ENCODE data around the gene SNX1. TPM values are rescaled to one million over a fixed set of nuclear protein-coding genes. Genes with fewer than 3 reads are reported as not detected.
"Not testable (repeated sequence)": the region's sequence is repeated elsewhere in the genome, so short reads cannot be mapped to it uniquely, and the experiment has no call there.

The SNX1 gene
- polyA plus RNA-seq, 1 donor from 2014 or later, result 59.6 TPM

- peak within 1 kb of the TSS; percentile 88 to 100 (median 98) for H3K4me3 Mint-ChIP-seq
- peaks cover 4% of the 10 kb centered on the region for H3K36me3 Mint-ChIP-seq
- H3K4me1 Mint-ChIP-seq, result peaks cover 61 to 62% (median 62%) of the 10 kb centered on the region in 3 donors
- no peaks in the 10 kb centered on the region for H3K27me3 Mint-ChIP-seq
- H3K27ac Mint-ChIP-seq, result peak within 1 kb of the TSS; percentile 88 to 98 (median 98)
- H3K9me3 Mint-ChIP-seq, result no peaks in the 10 kb centered on the region
These were observed 2.0 kb upstream of the SNX1 start, which contains the start of gene CIAO2A for GRCh38 chr15:64093627-64094417. TSS of gene CIAO2A (minus strand) at chr15:64093838. CDS start at chr15:64093768, 70 bp downstream.

GRCh38 chr15:64095431-64095794, 369 bp upstream of the SNX1 start:
- no peaks in the 10 kb centered on the region for H3K9me3 Mint-ChIP-seq
- H3K27ac Mint-ChIP-seq, result peak overlapping the region; percentile 88 to 99 (median 99)
- H3K4me1 Mint-ChIP-seq, result peaks cover 54 to 67% (median 56%) of the 10 kb centered on the region in 3 donors
- H3K4me3 Mint-ChIP-seq, result peak overlapping the region; percentile 88 to 100 (median 98)
- no peaks in the 10 kb centered on the region for H3K27me3 Mint-ChIP-seq
- H3K36me3 Mint-ChIP-seq, result peaks cover 4% of the 10 kb centered on the region

- Mint-ChIP-seq H3K4me1 (peaks cover 55 to 72% (median 61%) of the 10 kb centered on the region in 3 donors), H3K4me3 (peak overlapping the region; percentile 88 to 100 (median 98)), H3K36me3 (no peaks in the 10 kb centered on the region), H3K9me3 (no peaks in the 10 kb centered on the region), H3K27me3 (no peaks in the 10 kb centered on the region), H3K27ac (peak overlapping the region; percentile 88 to 99 (median 99))
These were observed 1.0 kb downstream of the SNX1 start for GRCh38 chr15:64096668-64097384.

- no peaks in the 10 kb centered on the region for H3K36me3 Mint-ChIP-seq
- H3K27me3 Mint-ChIP-seq, result no peaks in the 10 kb centered on the region
- H3K4me3 Mint-ChIP-seq, result peak overlapping the region in 1 of 4 donors; percentile 71
- peaks cover 46 to 59% (median 56%) of the 10 kb centered on the region in 3 donors for H3K4me1 Mint-ChIP-seq
- H3K9me3 Mint-ChIP-seq, result no peaks in the 10 kb centered on the region
- H3K27ac Mint-ChIP-seq, result peak overlapping the region; percentile 46 to 72 (median 64)
These were observed 3.6 kb downstream of the SNX1 start for GRCh38 chr15:64099379-64099778.

- Mint-ChIP-seq H3K36me3 (no peaks in the 10 kb centered on the region), H3K4me1 (peaks cover 37 to 52% (median 50%) of the 10 kb centered on the region in 3 donors), H3K9me3 (no peaks in the 10 kb centered on the region), H3K4me3 (peak overlapping the region in 2 of 4 donors; percentile 9 to 50), H3K27ac (peak overlapping the region in 2 of 3 donors; percentile 27 to 68), H3K27me3 (no peaks in the 10 kb centered on the region)
These were observed 5.2 kb downstream of the SNX1 start for GRCh38 chr15:64100958-64101357.

- Mint-ChIP-seq H3K27ac (peak overlapping the region in 1 of 3 donors; percentile 20), H3K4me3 (peak overlapping the region in 2 of 4 donors; percentile 22 to 35), H3K4me1 (peaks cover 38 to 52% (median 48%) of the 10 kb centered on the region in 3 donors), H3K27me3 (no peaks in the 10 kb centered on the region), H3K9me3 (no peaks in the 10 kb centered on the region), H3K36me3 (no peaks in the 10 kb centered on the region)
These were observed 6.7 kb downstream of the SNX1 start for GRCh38 chr15:64102497-64102896.

GRCh38 chr15:64105113-64105704, 9.4 kb downstream of the SNX1 start:
- Mint-ChIP-seq H3K27me3 (no peaks in the 10 kb centered on the region), H3K36me3 (no peaks in the 10 kb centered on the region), H3K9me3 (no peaks in the 10 kb centered on the region), H3K4me3 (no peak overlapping the region), H3K27ac (no peak overlapping the region), H3K4me1 (peaks cover 31 to 43% (median 36%) of the 10 kb centered on the region in 3 donors)

- Mint-ChIP-seq H3K9me3 (no peaks in the 10 kb centered on the region), H3K27me3 (no peaks in the 10 kb centered on the region), H3K36me3 (no peaks in the 10 kb centered on the region), H3K4me1 (peaks cover 33 to 49% (median 45%) of the 10 kb centered on the region in 3 donors), H3K4me3 (peak overlapping the region in 1 of 4 donors; percentile 9), H3K27ac (no peak overlapping the region)
These were observed 11.6 kb downstream of the SNX1 start for GRCh38 chr15:64107337-64107736.

GRCh38 chr15:64110108-64110701, 14.4 kb downstream of the SNX1 start:
- H3K36me3 Mint-ChIP-seq, H3K9me3 Mint-ChIP-seq, H3K27me3 Mint-ChIP-seq: not testable (repeated sequence)
- Mint-ChIP-seq H3K4me1 (peaks cover 41 to 44% (median 44%) of the 10 kb centered on the region in 3 donors), H3K27ac (peak overlapping the region; percentile 62 to 84 (median 64)), H3K4me3 (peak overlapping the region in 1 of 4 donors; percentile 39)

GRCh38 chr15:64110950-64111678, 15.3 kb downstream of the SNX1 start:
- peak overlapping the region; percentile 62 to 84 (median 64) for H3K27ac Mint-ChIP-seq

GRCh38 chr15:64111679-64112050, 15.9 kb downstream of the SNX1 start:
- H3K27ac Mint-ChIP-seq, result peak overlapping the region in 2 of 3 donors; percentile 41 to 64
- peak overlapping the region in 2 of 4 donors; percentile 84 to 87 for H3K4me3 Mint-ChIP-seq
- peaks cover 35 to 45% (median 39%) of the 10 kb centered on the region in 3 donors for H3K4me1 Mint-ChIP-seq
- no peaks in the 10 kb centered on the region for H3K36me3 Mint-ChIP-seq
- H3K9me3 Mint-ChIP-seq, result no peaks in the 10 kb centered on the region
- no peaks in the 10 kb centered on the region for H3K27me3 Mint-ChIP-seq

More at GRCh38 chr15:64110950-64111678, 15.3 kb downstream of the SNX1 start:
- H3K4me3 Mint-ChIP-seq, result peak overlapping the region in 3 of 4 donors; percentile 4 to 87 (median 84)
- H3K4me1 Mint-ChIP-seq, result peaks cover 40 to 49% (median 44%) of the 10 kb centered on the region in 3 donors
- no peaks in the 10 kb centered on the region for H3K27me3 Mint-ChIP-seq
- H3K9me3 Mint-ChIP-seq, result no peaks in the 10 kb centered on the region
- no peaks in the 10 kb centered on the region for H3K36me3 Mint-ChIP-seq

GRCh38 chr15:64112073-64112772, 16.4 kb downstream of the SNX1 start:
- Mint-ChIP-seq H3K36me3 (no peaks in the 10 kb centered on the region), H3K9me3 (no peaks in the 10 kb centered on the region), H3K27ac (peak overlapping the region in 1 of 3 donors; percentile 41), H3K4me3 (peak overlapping the region in 1 of 4 donors; percentile 87), H3K27me3 (no peaks in the 10 kb centered on the region), H3K4me1 (peaks cover 31 to 39% (median 36%) of the 10 kb centered on the region in 3 donors)

GRCh38 chr15:64112904-64113303, 17.1 kb downstream of the SNX1 start:
- no peak overlapping the region for H3K4me3 Mint-ChIP-seq
- no peaks in the 10 kb centered on the region for H3K36me3 Mint-ChIP-seq
- peaks cover 31 to 39% (median 33%) of the 10 kb centered on the region in 3 donors for H3K4me1 Mint-ChIP-seq
- H3K27ac Mint-ChIP-seq, result peak overlapping the region in 2 of 3 donors; percentile 28 to 41
- no peaks in the 10 kb centered on the region for H3K9me3 Mint-ChIP-seq
- no peaks in the 10 kb centered on the region for H3K27me3 Mint-ChIP-seq
